Activated CD4-positive, alpha-beta T cell treated with anti-CD3 and anti-CD28 coated beads for 36 hours (primary cell): ENCODE measurements around the gene TRAPPC4. TPM values are rescaled to one million over a fixed set of nuclear protein-coding genes. Genes with fewer than 3 reads are reported as not detected.
"Not testable (repeated sequence)": the region's sequence is repeated elsewhere in the genome, so short reads cannot be mapped to it uniquely, and the experiment has no call there.

Experiments
- ATAC-seq: fragments of 200-7000 bp; cut with Tn5 transposase; one replicate; pipeline ENCODE4 v1.10.0; 2021; ENCODE audit warnings: mild to moderate bottlenecking, moderate library complexity
- CTCF ChIA-PET: fragments of 350-600 bp; sonication (Branson Sonifier 250); formaldehyde crosslinking; loops from one replicate; lab custom pipeline; 2021; ENCODE audit warnings: antibody characterized with exemption; lab: Charles Lee
- POLR2A ChIA-PET: fragments of 350-600 bp; sonication (Branson Sonifier 250); formaldehyde crosslinking; loops from one replicate; lab custom pipeline; 2021; ENCODE audit warnings: antibody characterized with exemption, inconsistent platforms; lab: Charles Lee
- DNase-seq: peaks from one replicate; pipeline ENCODE4 v3.0.0-alpha.2; 2020
- H3K27ac Mint-ChIP-seq: one replicate; pipeline ENCODE4 v1.8.0; 2021; ENCODE audit warnings: mixed read lengths
- H3K27me3 Mint-ChIP-seq: one replicate; pipeline ENCODE4 v1.8.0; 2021; ENCODE audit warnings: mixed read lengths
- H3K36me3 Mint-ChIP-seq: one replicate; pipeline ENCODE4 v1.8.0; 2021; ENCODE audit warnings: low read depth, mixed read lengths
- H3K4me1 Mint-ChIP-seq: one replicate; pipeline ENCODE4 v1.8.0; 2021; ENCODE audit warnings: mixed read lengths
- H3K4me3 Mint-ChIP-seq: one replicate; pipeline ENCODE4 v1.8.0; 2021; ENCODE audit warnings: mild to moderate bottlenecking, moderate library complexity, mixed read lengths
- H3K9me3 Mint-ChIP-seq: one replicate; pipeline ENCODE4 v1.8.0; 2021; ENCODE audit warnings: low read depth, mixed read lengths
- intact Hi-C, 2 experiments: fragments of 100-400 bp; cut with DNase I in 1 of 2; cut with micrococcal nuclease in 1 of 2; formaldehyde crosslinking; loops; one replicate each; pipeline versions ENCODE4 v1.14.2 to v1.15.1; 2022 to 2024; cut with DNase I, micrococcal nuclease
- total RNA-seq, 2 experiments: library from RNA; stranded (reverse); gene quantifications; one replicate each; pipeline ENCODE4 v1.2.3, GENCODE V29; 2021

The TRAPPC4 gene
- total RNA-seq, 2 experiments from 2014 or later, result 62.2 to 81.9 TPM

- DNase-seq, H3K27me3 Mint-ChIP-seq, intact Hi-C loops, H3K36me3 Mint-ChIP-seq, POLR2A ChIA-PET, H3K4me3 Mint-ChIP-seq, H3K27ac Mint-ChIP-seq, H3K9me3 Mint-ChIP-seq, ATAC-seq: not testable (repeated sequence)
- peaks cover 15% of the 10 kb centered on the region for H3K4me1 Mint-ChIP-seq
- CTCF ChIA-PET, result interaction anchor here (0.7 to 1.2 kb wide), 4 partner anchors 23 to 85 kb away, joined by 3 to 6 read pairs (median 4); no protein-coding TSS in a partner anchor
Observed at GRCh38 chr11:119033421-119033820, 14.9 kb downstream of the TRAPPC4 start.

GRCh38 chr11:119034813-119035212, 16.2 kb downstream of the TRAPPC4 start:
- ATAC-seq (no peak), DNase-seq (no peak)
- H3K27me3 Mint-ChIP-seq, result no peaks in the 10 kb centered on the region
- intact Hi-C loops, result no loop called here
- ChIA-PET CTCF (interaction anchor here (0.6 to 1.0 kb wide), 3 partner anchors 33 to 806 kb away, joined by 3 read pairs; partner anchors contain the start of gene VPS11), POLR2A (no interaction called here)
- no peak overlapping the region for H3K4me3 Mint-ChIP-seq
- H3K36me3 Mint-ChIP-seq, result no peaks in the 10 kb centered on the region
- H3K27ac Mint-ChIP-seq, result no peak overlapping the region
- H3K9me3 Mint-ChIP-seq, result no peaks in the 10 kb centered on the region
- H3K4me1 Mint-ChIP-seq, result peaks cover 4% of the 10 kb centered on the region

GRCh38 chr11:119038884-119039283, 20.3 kb downstream of the TRAPPC4 start:
- Mint-ChIP-seq H3K27ac (no peak overlapping the region), H3K4me1 (peaks cover 9% of the 10 kb centered on the region), H3K36me3 (no peaks in the 10 kb centered on the region), H3K27me3 (no peaks in the 10 kb centered on the region), H3K4me3 (no peak overlapping the region), H3K9me3 (no peaks in the 10 kb centered on the region)
- DNase-seq (no peak), ATAC-seq (no peak)
- CTCF ChIA-PET, result no interaction called here
- intact Hi-C loops, result no loop called here
- POLR2A ChIA-PET, result interaction anchor here (0.6 kb wide), 1 partner anchor 34 kb away, joined by 7 read pairs; no protein-coding TSS in a partner anchor

GRCh38 chr11:119039471-119039870, 20.9 kb downstream of the TRAPPC4 start:
- DNase-seq, H3K9me3 Mint-ChIP-seq, POLR2A ChIA-PET, H3K27ac Mint-ChIP-seq, intact Hi-C loops, H3K36me3 Mint-ChIP-seq, H3K4me3 Mint-ChIP-seq, CTCF ChIA-PET, H3K4me1 Mint-ChIP-seq, ATAC-seq, H3K27me3 Mint-ChIP-seq: not testable (repeated sequence)

- intact Hi-C loops, result no loop called here
- DNase-seq (no peak), ATAC-seq (peak; percentile 81)
- Mint-ChIP-seq H3K9me3 (no peaks in the 10 kb centered on the region), H3K27ac (peak overlapping the region; percentile 0), H3K4me1 (peaks cover 9% of the 10 kb centered on the region), H3K4me3 (no peak overlapping the region), H3K27me3 (no peaks in the 10 kb centered on the region), H3K36me3 (peaks cover 16% of the 10 kb centered on the region)
- ChIA-PET POLR2A (interaction anchor here (0.6 to 1.3 kb wide), 3 partner anchors 13 to 15 kb away, joined by 4 to 5 read pairs (median 5); partner anchors contain the start of gene HYOU1), CTCF (interaction anchor here (0.5 to 0.7 kb wide), 3 partner anchors 9 to 252 kb away, joined by 3 read pairs; no protein-coding TSS in a partner anchor)
Observed at GRCh38 chr11:119041821-119042514, 23.4 kb downstream of the TRAPPC4 start.

- Mint-ChIP-seq H3K36me3 (peaks cover 24% of the 10 kb centered on the region), H3K27ac (no peak overlapping the region), H3K4me1 (peaks cover 12% of the 10 kb centered on the region), H3K9me3 (no peaks in the 10 kb centered on the region), H3K27me3 (no peaks in the 10 kb centered on the region), H3K4me3 (no peak overlapping the region)
- no peak for DNase-seq
- CTCF ChIA-PET, result interaction anchor here (1.2 to 1.7 kb wide), 3 partner anchors 13 to 153 kb away, joined by 4 to 10 read pairs (median 4); no protein-coding TSS in a partner anchor
- intact Hi-C loops, result no loop called here
- no peak for ATAC-seq
- POLR2A ChIA-PET, result no interaction called here
Observed at GRCh38 chr11:119042927-119043326, 24.4 kb downstream of the TRAPPC4 start.

GRCh38 chr11:119044708-119045107, 26.1 kb downstream of the TRAPPC4 start:
- Mint-ChIP-seq H3K9me3 (no peaks in the 10 kb centered on the region), H3K27me3 (no peaks in the 10 kb centered on the region), H3K4me3 (no peak overlapping the region), H3K4me1 (peaks cover 12% of the 10 kb centered on the region), H3K27ac (no peak overlapping the region), H3K36me3 (peaks cover 40% of the 10 kb centered on the region)
- no peak for ATAC-seq
- no peak for DNase-seq
- POLR2A ChIA-PET, result interaction anchor here (0.6 kb wide), 1 partner anchor 76 kb away, joined by 3 read pairs; no protein-coding TSS in a partner anchor
- CTCF ChIA-PET, result interaction anchor here (0.7 to 1.5 kb wide), 2 partner anchors 15 to 260 kb away, joined by 3 to 4 read pairs; no protein-coding TSS in a partner anchor
- intact Hi-C loops, result no loop called here

GRCh38 chr11:119046489-119046888, 27.9 kb downstream of the TRAPPC4 start:
- ATAC-seq, result no peak
- Mint-ChIP-seq H3K4me1 (peaks cover 16% of the 10 kb centered on the region), H3K27ac (no peak overlapping the region), H3K36me3 (peaks cover 51% of the 10 kb centered on the region), H3K4me3 (no peak overlapping the region), H3K27me3 (no peaks in the 10 kb centered on the region), H3K9me3 (no peaks in the 10 kb centered on the region)
- intact Hi-C loops, result no loop called here
- ChIA-PET POLR2A (no interaction called here), CTCF (interaction anchor here (0.6 to 1.4 kb wide), 3 partner anchors 11 to 278 kb away, joined by 3 read pairs; no protein-coding TSS in a partner anchor)
- DNase-seq, result no peak

- ChIA-PET POLR2A (no interaction called here), CTCF (interaction anchor here (0.6 to 1.4 kb wide), 5 partner anchors 11 to 452 kb away, joined by 3 read pairs; partner anchors contain the start of gene DPAGT1)
- Mint-ChIP-seq H3K27me3 (no peaks in the 10 kb centered on the region), H3K4me1 (peaks cover 15% of the 10 kb centered on the region), H3K9me3 (no peaks in the 10 kb centered on the region), H3K36me3 (peaks cover 55% of the 10 kb centered on the region), H3K27ac (peak overlapping the region; percentile 38), H3K4me3 (no peak overlapping the region)
- ATAC-seq (peak; percentile 40), DNase-seq (no peak)
- intact Hi-C loops, result no loop called here
Observed at GRCh38 chr11:119047205-119047604, 28.6 kb downstream of the TRAPPC4 start.

- ATAC-seq (no peak), DNase-seq (no peak)
- no peaks in the 10 kb centered on the region for H3K27me3 Mint-ChIP-seq
- peaks cover 69% of the 10 kb centered on the region for H3K36me3 Mint-ChIP-seq
- H3K4me1 Mint-ChIP-seq, result peaks cover 21% of the 10 kb centered on the region
- H3K9me3 Mint-ChIP-seq, result no peaks in the 10 kb centered on the region
- H3K4me3 Mint-ChIP-seq, result no peak overlapping the region
- POLR2A ChIA-PET, result no interaction called here
- CTCF ChIA-PET, result interaction anchor here (0.7 kb wide), 1 partner anchor 13 kb away, joined by 3 read pairs; no protein-coding TSS in a partner anchor
- intact Hi-C loops, result no loop called here
- no peak overlapping the region for H3K27ac Mint-ChIP-seq
Observed at GRCh38 chr11:119048644-119049043, 30.1 kb downstream of the TRAPPC4 start.

- intact Hi-C loops, result no loop called here
- no peaks in the 10 kb centered on the region for H3K27me3 Mint-ChIP-seq
- H3K27ac Mint-ChIP-seq, result no peak overlapping the region
- POLR2A ChIA-PET, result no interaction called here
- H3K36me3 Mint-ChIP-seq, result peaks cover 74% of the 10 kb centered on the region
- ATAC-seq (no peak), DNase-seq (no peak)
- peaks cover 21% of the 10 kb centered on the region for H3K4me1 Mint-ChIP-seq
- H3K9me3 Mint-ChIP-seq, result no peaks in the 10 kb centered on the region
- CTCF ChIA-PET, result no interaction called here
- H3K4me3 Mint-ChIP-seq, result no peak overlapping the region
Observed at GRCh38 chr11:119049081-119049480, 30.5 kb downstream of the TRAPPC4 start.
